GM12892 (cell line): ENCODE data around the gene SNX6.

Experiments
- DNase-seq: peaks from one replicate; pipeline ENCODE4 v3.0.0; 2011; ENCODE audit not compliant: insufficient read length
- FAIRE-seq: peaks from 2 replicates; lab custom pipeline; 2011; peaks lifted over from hg19 to GRCh38; lab: Jason Lieb, UNC
- POLR2A ChIP-seq: IDR thresholded peaks from 2 replicates; pipeline ENCODE4 v1.6.1; 2011; ENCODE audit warnings: low read depth, low read length, control low read depth
- POLR2AphosphoS5 ChIP-seq: IDR thresholded peaks from 2 replicates; pipeline ENCODE4 v1.6.1; 2011; ENCODE audit warnings: low read depth, low read length, control low read depth
- TAF1 ChIP-seq: IDR thresholded peaks from 2 replicates; pipeline ENCODE4 v1.6.1; 2011; ENCODE audit warnings: low read depth, mild to moderate bottlenecking, control low read depth, low read length, borderline replicate concordance

The SNX6 gene

DNA sequence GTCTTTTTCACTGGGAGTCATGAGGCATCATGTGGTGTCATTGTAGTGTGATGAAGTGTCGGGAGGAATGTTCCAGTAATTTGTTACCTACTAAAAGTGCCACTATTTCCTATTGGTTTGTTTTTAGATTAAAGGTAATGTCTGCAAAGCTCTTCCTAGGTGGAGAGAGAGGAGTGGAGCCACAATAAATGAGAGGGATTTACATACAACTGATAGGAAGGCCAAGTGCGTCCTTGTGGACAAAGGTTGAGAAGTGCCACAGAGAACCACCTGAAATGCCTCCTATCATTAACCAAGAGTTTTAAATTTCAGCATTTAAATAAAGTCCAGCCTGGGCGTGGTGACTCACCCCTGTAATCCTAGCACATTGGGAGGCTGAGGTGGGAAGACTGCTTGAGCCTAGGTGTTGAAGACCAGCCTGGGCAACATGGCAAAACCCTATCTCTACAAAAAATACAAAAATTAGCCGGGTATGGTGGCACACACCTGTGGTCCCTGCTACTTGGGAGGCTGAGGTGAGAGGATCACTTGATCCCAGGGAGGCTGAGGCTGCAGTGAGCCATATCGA is 2.5 kb upstream of the SNX6 start:
- DNase-seq (no peak), FAIRE-seq (no peak)
- TF ChIP-seq POLR2A (no peak), TAF1 (no peak), POLR2AphosphoS5 (no peak)

DNA sequence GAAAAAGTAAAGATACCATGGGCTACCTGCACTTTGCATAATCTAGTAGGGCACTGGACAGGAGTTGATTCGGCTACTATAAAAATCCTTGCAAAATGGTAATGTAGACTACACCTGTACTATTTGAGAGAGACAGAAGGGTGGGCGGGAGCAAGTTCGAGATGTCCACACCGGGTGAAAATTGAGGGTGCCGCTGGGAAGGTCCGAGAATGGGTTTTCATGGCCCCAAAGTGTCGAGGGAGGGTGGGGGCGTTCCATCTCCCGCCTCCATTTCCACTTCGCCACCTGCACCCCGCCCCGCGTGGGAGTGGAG is 648 bp downstream of the SNX6 start:
- no peak for FAIRE-seq
- no peak for DNase-seq
- no peak for TF ChIP-seq TAF1
- no peak for TF ChIP-seq POLR2AphosphoS5
- TF ChIP-seq POLR2A = no peak

GRCh38 chr14:34628681-34629135 is 1.2 kb downstream of the SNX6 start:
- TF ChIP-seq POLR2AphosphoS5 (no peak), TAF1 (no peak), POLR2A (no peak)
- no peak for DNase-seq
- FAIRE-seq = no peak

DNA sequence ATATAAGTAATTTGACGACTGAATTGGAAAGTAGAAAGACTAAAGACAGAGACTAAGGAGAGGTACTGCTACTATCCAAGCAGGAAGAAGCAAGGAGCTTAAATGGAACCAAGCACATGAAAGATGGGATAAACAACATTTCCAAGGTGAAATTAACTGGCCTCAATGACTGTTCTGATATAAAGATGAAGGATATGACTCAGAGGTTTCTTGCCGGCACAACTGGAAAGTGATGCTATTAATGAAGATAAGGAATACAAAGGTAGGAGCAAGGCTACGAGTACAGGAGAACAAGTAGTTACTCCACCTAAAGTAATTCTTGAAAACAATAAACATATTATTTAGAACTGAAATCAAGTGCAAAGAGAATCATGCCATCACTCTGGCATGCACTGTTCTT is 6.4 kb downstream of the SNX6 start:
- TF ChIP-seq POLR2A = no peak
- no peak for FAIRE-seq
- DNase-seq = no peak

DNA sequence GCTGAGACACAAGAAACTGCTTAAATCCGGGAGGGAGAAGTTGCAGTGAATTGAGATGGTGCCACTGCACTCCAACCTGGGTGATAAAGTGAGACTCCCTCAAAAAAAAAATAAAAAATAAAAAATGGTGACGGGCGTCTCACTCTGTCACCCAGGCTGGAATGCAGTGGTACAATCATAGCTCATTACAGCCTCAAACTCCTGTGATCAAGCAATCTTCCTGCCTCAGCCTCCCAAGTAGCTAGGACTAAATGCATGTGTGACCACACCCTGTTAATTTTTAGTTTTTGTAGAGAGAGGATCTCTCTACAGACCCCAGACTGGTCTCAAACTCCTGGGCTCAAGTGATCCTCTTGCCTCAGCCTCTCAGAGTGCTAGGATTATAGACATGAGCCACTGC is 9.1 kb downstream of the SNX6 start:
- no peak for TF ChIP-seq TAF1
- TF ChIP-seq POLR2AphosphoS5 = no peak
- no peak for TF ChIP-seq POLR2A
- DNase-seq (no peak), FAIRE-seq (no peak)

DNA sequence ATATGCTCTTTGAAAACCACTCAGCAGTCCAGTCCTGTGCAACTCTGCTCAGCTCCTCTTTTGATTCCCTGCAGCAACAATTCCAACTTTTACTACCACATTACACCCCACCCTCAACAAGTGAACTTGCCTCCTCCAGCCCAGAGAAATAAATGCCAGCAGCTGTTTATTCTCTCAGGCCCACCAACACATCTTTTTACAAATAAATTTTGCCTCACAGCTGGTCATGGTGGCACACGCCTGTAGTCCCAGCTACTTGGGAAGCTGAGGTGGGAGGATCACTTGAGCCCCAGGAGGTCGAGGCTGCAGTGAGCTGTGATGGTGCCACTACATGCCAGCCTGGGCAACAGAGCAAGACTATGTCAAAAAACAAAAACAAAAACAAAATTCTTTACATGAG is 9.8 kb downstream of the SNX6 start:
- DNase-seq = no peak
- FAIRE-seq = no peak

GRCh38 chr14:34619471-34619870 is 10.5 kb downstream of the SNX6 start:
- DNase-seq = no peak
- no peak for FAIRE-seq
- TF ChIP-seq POLR2A (no peak), POLR2AphosphoS5 (no peak), TAF1 (no peak)

More for the DNA sequence above, 9.8 kb downstream of the SNX6 start:
- no peak for TF ChIP-seq POLR2AphosphoS5

DNA sequence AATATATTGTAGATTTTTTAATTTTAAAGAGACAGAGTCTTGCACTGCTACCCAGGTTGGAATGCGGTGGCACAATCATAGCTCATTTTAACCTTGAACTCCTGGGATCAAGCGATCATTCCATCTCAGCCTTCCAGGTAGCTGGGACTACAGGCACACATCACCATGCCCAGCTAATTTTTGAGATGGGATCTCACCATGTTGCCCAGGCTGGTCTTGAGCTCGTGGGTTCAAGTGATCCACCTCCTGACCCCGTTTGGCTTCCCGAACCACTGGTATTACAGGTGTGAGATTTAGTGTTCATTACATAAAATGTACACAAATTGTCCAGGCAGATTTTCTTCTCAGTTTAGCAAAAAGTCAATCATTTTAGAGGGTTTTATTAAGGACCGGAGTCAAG is 13.6 kb downstream of the SNX6 start:
- DNase-seq = no peak
- TF ChIP-seq POLR2AphosphoS5 (no peak), POLR2A (no peak), TAF1 (no peak)
- no peak for FAIRE-seq

GRCh38 chr14:34615507-34615906 is 14.4 kb downstream of the SNX6 start:
- DNase-seq = no peak
- no peak for TF ChIP-seq POLR2A
- TF ChIP-seq TAF1 = no peak
- no peak for TF ChIP-seq POLR2AphosphoS5
- no peak for FAIRE-seq

- FAIRE-seq = no peak
- TF ChIP-seq POLR2A = no peak
- no peak for TF ChIP-seq TAF1
- TF ChIP-seq POLR2AphosphoS5 = no peak
- DNase-seq = no peak
Observed at GRCh38 chr14:34614638-34615037, 15.3 kb downstream of the SNX6 start.

DNA sequence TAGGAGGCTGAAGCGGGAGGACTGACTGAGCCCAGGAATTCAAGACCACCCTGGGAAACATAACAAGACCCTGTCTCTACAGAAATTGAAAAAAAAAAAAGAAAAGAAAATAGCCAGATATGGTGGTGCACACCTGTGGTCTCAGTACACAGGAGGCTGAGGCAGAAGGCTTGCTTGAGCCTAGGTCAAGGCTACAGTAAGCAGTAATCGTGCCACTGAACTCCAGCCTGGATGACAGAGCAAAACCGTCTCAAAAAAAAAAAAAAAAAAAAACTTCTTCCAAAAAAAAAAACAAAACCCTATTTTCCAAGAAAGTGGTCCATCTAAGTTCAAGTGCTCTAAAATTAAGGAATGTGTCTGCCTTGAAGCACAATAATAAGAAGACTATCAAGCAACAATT is 19.8 kb downstream of the SNX6 start:
- FAIRE-seq = no peak
- TF ChIP-seq POLR2AphosphoS5 (no peak), POLR2A (no peak), TAF1 (no peak)

DNA sequence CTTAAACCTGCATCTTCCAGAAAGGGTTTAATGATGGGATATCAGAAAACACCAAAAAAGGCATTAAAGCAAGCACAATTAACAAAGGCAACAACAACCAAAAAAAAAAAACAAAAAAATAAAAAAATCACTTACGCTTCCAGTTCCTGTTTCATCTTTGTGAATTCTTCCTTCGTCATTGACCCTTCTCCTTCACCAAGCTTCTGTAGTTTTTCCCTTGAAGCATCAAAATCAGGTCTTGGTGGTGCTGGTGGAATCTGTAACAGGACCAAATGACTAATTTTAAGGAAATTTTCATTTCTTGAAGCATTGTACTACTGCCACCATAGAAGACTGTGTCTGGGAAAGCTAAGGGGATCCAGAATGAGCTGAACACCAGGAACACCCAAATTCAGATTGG is 24.5 kb downstream of the SNX6 start:
- DNase-seq = no peak
- FAIRE-seq = no peak
- TF ChIP-seq POLR2A (no peak), POLR2AphosphoS5 (no peak), TAF1 (no peak)

More for the DNA sequence above, 19.8 kb downstream of the SNX6 start:
- no peak for DNase-seq

DNA sequence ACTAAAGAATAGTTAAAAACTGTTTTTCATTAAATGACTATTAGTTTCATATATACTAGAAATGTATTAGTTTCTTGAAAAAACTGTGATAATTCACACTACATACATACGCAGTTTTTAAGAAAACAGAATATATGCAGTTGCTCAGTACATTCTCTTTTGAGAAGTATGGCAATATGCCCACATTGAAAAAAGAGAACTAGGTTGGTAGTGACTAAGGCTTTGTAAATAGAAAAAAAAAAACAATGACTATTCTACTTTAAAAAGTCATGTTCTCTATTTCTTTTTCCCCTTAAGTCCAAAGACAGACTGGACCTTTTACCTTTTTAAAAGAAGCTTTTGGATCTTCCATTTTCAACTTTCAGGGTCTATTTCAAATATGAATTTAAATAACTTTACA is 25.0 kb downstream of the SNX6 start:
- TF ChIP-seq TAF1 = no peak
- no peak for TF ChIP-seq POLR2A
- no peak for TF ChIP-seq POLR2AphosphoS5
- DNase-seq (no peak), FAIRE-seq (no peak)
